HepG2 (cell line): ENCODE results near the gene TSC22D1. TPM values are rescaled to one million over a fixed set of nuclear protein-coding genes. Genes with fewer than 3 reads are reported as not detected.

Experiments used
- ATAC-seq: fragments of 200-7000 bp; cut with Tn5 transposase; 3 replicates; pipeline ENCODE4 v1.9.1; 2020; ENCODE audit warnings: mild to moderate bottlenecking, moderate library complexity
- BruUV-seq: library from RNA; stranded (reverse); fragments of 400-500 nt; replicated peaks from 2 replicates; lab custom pipeline; 2021; lab: Mats Ljungman, UMichigan
- CTCF ChIA-PET: fragments of 300-600 bp; formaldehyde crosslinking; extraction: SDS; loops from one replicate; lab custom pipeline; 2021; ENCODE audit warnings: low total read pairs, inconsistent platforms, low intra/inter-chr PET ratio; lab: Yijun Ruan, JAX
- POLR2A ChIA-PET: fragments of 350-600 bp; sonication (Branson Sonifier 250); formaldehyde crosslinking; loops from one replicate; lab custom pipeline; 2020; ENCODE audit warnings: antibody characterized with exemption, inconsistent platforms; lab: Yijun Ruan, JAX
- DNase-seq: peaks from one replicate; pipeline ENCODE4 v3.0.0-alpha.2; 2015; ENCODE audit warnings: low spot score
- FAIRE-seq: peaks from 3 replicates; lab custom pipeline; 2011; peaks lifted over from hg19 to GRCh38; lab: Jason Lieb, UNC
- H2AFZ ChIP-seq: one replicate; pipeline ENCODE4 v1.6.1; 2011; ENCODE audit warnings: low read length, inconsistent platforms
- H3K27ac ChIP-seq: fragments of 300-600 bp; 3 replicates; pipeline ENCODE4 v1.8.0; 2011; ENCODE audit warnings: mixed run types, mild to moderate bottlenecking, mixed read lengths, low read length, inconsistent platforms; ENCODE audit not compliant: insufficient read depth; ENCODE audit errors: extremely low read length
- H3K27me3 ChIP-seq, 2 experiments: fragments of 200-600 bp in 1 of 2; 2 replicates in 1 of 2; 3 replicates in 1 of 2; pipeline versions ENCODE4 v1.6.0 to v1.8.0; 2011; ENCODE audit warnings: low read length in 2 of 2, mild to moderate bottlenecking in 2 of 2, moderate library complexity in 2 of 2, inconsistent platforms in 1 of 2; ENCODE audit not compliant: insufficient read depth in 2 of 2, control insufficient read depth in 1 of 2
- H3K36me3 ChIP-seq, 2 experiments: fragments of 200-600 bp in 1 of 2; replicated peaks in 1 of 2; 2 replicates in 1 of 2; 3 replicates in 1 of 2; pipeline versions ENCODE4 v1.5.1 to v1.8.0; 2011; ENCODE audit warnings: low read length in 2 of 2, inconsistent platforms in 1 of 2; ENCODE audit not compliant: insufficient read depth in 2 of 2, control insufficient read depth in 1 of 2
- H3K4me1 ChIP-seq: 2 replicates; pipeline ENCODE4 v1.5.1; 2012; ENCODE audit warnings: low read length, inconsistent platforms; ENCODE audit not compliant: insufficient read depth
- H3K4me2 ChIP-seq: 2 replicates; pipeline ENCODE4 v1.6.0; 2011; ENCODE audit warnings: low read depth, low read length, inconsistent platforms
- H3K4me3 ChIP-seq, 3 experiments: fragments of 200-600 bp in 1 of 3; sonication (generic), shearing (Covaris generic) in 1 of 3; replicated peaks in 1 of 3; 2 replicates each; pipeline ENCODE4 v1.5.1; 2011 to 2016; ENCODE audit warnings: low read length in 3 of 3, inconsistent platforms in 2 of 3, low read depth in 2 of 3, mild to moderate bottlenecking in 2 of 3, control low read depth in 1 of 3, mixed read lengths in 1 of 3; ENCODE audit not compliant: insufficient read depth in 1 of 3
- H3K79me2 ChIP-seq: one replicate; pipeline ENCODE4 v1.6.1; 2011; ENCODE audit warnings: low read length, inconsistent platforms; ENCODE audit not compliant: insufficient read depth
- H3K9ac ChIP-seq: 2 replicates; pipeline ENCODE4 v1.6.0; 2011; ENCODE audit warnings: mild to moderate bottlenecking, low read depth, low read length, inconsistent platforms; ENCODE audit not compliant: insufficient read depth
- H3K9me3 ChIP-seq: 2 replicates; pipeline ENCODE4 v1.5.1; 2012; ENCODE audit warnings: mild to moderate bottlenecking, low read length
- H4K20me1 ChIP-seq: 2 replicates; pipeline ENCODE4 v1.6.0; 2011; ENCODE audit warnings: inconsistent platforms, mild to moderate bottlenecking, low read length, moderate library complexity; ENCODE audit not compliant: insufficient read depth
- AKNA ChIP-seq: sonication (generic); formaldehyde crosslinking; IDR thresholded peaks from 2 replicates; pipeline ENCODE4 v1.4.0; 2020; ENCODE audit warnings: missing genetic modification reagents, borderline replicate concordance
- BCL3 ChIP-seq: sonication (generic); formaldehyde crosslinking; IDR thresholded peaks from 2 replicates; pipeline ENCODE4 v1.5.1; 2020; ENCODE audit warnings: mild to moderate bottlenecking, missing genetic modification reagents, moderate library complexity
- HOXD1 ChIP-seq: sonication (generic); formaldehyde crosslinking; IDR thresholded peaks from 2 replicates; pipeline ENCODE4 v1.5.0; 2020; ENCODE audit warnings: missing genetic modification reagents
- WGBS: methylation state at CpG from one replicate; pipeline ENCODE4 v1.1.6; 2017; ENCODE audit warnings: low lambda C conversion rate; 5-methylcytosine and 5-hydroxymethylcytosine counted together
- in situ Hi-C: cut with HindIII; loops from 2 replicates; pipeline ENCODE4 v1.10.0; 2017; ENCODE audit warnings: low pct_unique_long_range_greater_than_20kb; ENCODE audit not compliant: extremely low pct_ligation_motif_present
- intact Hi-C: fragments of 100-400 bp; cut with micrococcal nuclease; formaldehyde crosslinking; loops from one replicate; pipeline ENCODE4 v1.10.0; 2022; ENCODE audit not compliant: unreplicated experiment
- polyA plus RNA-seq, 8 experiments: library from polyadenylated mRNA; depleted of rRNA in 3 of 8; stranded (reverse) in 7 of 8; unstranded in 1 of 8; fragments of >200 nt; fragmentation: Illumina TruSeq in 4 of 8; extraction: Trizol in 4 of 8; gene quantifications; 2 replicates each; pipeline versions ENCODE4 v1.2.1 to v1.2.3, GENCODE V29; 2011 to 2016; ENCODE audit warnings: low read depth in 4 of 8, missing spikeins in 1 of 8, mixed read lengths in 1 of 8; ENCODE audit not compliant: insufficient read depth in 1 of 8
- total RNA-seq, 5 experiments: library from RNA; depleted of rRNA; stranded (reverse); fragments of >200 nt; fragmentation: Illumina TruSeq; extraction: Trizol; gene quantifications; 2 replicates each; pipeline ENCODE4 v1.2.3, GENCODE V29; 2016; ENCODE audit warnings: low read depth in 1 of 5

Gene TSC22D1
- total and polyA plus RNA-seq, 2 of the 13 experiments (the other 11 are each of a cell fraction or from before 2014, with no cell fraction given): 18.4 to 35.7 TPM

GRCh38 chr13:44386913-44387556 is 189.1 kb downstream of the TSC22D1 start:
- Histone ChIP-seq H3K9ac (no peak overlapping the region), H4K20me1 (no peaks in the 10 kb centered on the region), H2AFZ (no peak overlapping the region), H3K4me1 (peaks cover 18% of the 10 kb centered on the region), H3K27me3 (no peaks in the 10 kb centered on the region), H3K36me3 (no peaks in the 10 kb centered on the region), H3K27ac (no peak overlapping the region), H3K79me2 (no peaks in the 10 kb centered on the region), H3K4me2 (no peak overlapping the region), H3K9me3 (no peaks in the 10 kb centered on the region), H3K4me3 (no peak overlapping the region)
- DNase-seq (no peak), FAIRE-seq (no peak), ATAC-seq (no peak)
- POLR2A ChIA-PET: no interaction called here
- BruUV-seq: no TSS peak
- TF ChIP-seq AKNA (no peak), BCL3 (CRISPR knock-in tag) (no peak), HOXD1 (CRISPR knock-in tag) (no peak)
- 43% methylated on average over 7 of the region's 7 CpGs for WGBS
- CTCF ChIA-PET: no interaction called here
- in situ Hi-C loops (no loop called here), intact Hi-C loops (no loop called here)
